ENCODE measurements around the gene HARS2.
A peak's percentile ranks its signal among the peaks of the same experiment; 100 is the strongest.

The HARS2 gene

GRCh38 chr5:140725799-140726471 lies 34.7 kb downstream of the HARS2 start:
- no peak for TF ChIP-seq CTCF (IDR thresholded peaks at IDR 0.05; ENCODE audit: insufficient read depth, low read length, poor library complexity, severe bottlenecking)
- no peaks in the 10 kb centered on the region for H3K36me3 ChIP-seq (ENCODE audit: control insufficient read depth, insufficient read depth, low read length)
- peak overlapping the region; percentile 65 for H3K4me3 ChIP-seq (replicated peaks; ENCODE audit: low read depth, low read length)
- no peaks in the 10 kb centered on the region; the same call in 1 of the 2 replicates for H3K27me3 ChIP-seq (replicated peaks; ENCODE audit: control insufficient read depth, insufficient read depth, low read length)
- peak; percentile 71 for DNase-seq (ENCODE audit: extremely low read depth, insufficient read length)

GRCh38 chr5:140733098-140733497 lies 41.8 kb downstream of the HARS2 start:
- no peak for TF ChIP-seq CTCF (IDR thresholded peaks at IDR 0.05; ENCODE audit: insufficient read depth, low read length, poor library complexity, severe bottlenecking)
- DNase-seq (ENCODE audit: extremely low read depth, insufficient read length) = no peak
- no peak overlapping the region for H3K4me3 ChIP-seq (replicated peaks; ENCODE audit: low read depth, low read length)
- no peaks in the 10 kb centered on the region for H3K27me3 ChIP-seq (replicated peaks; ENCODE audit: control insufficient read depth, insufficient read depth, low read length)
- no peaks in the 10 kb centered on the region for H3K36me3 ChIP-seq (ENCODE audit: control insufficient read depth, insufficient read depth, low read length)

- no peak for DNase-seq (ENCODE audit: extremely low read depth, insufficient read length)
Measured at GRCh38 chr5:140734354-140734753, 43.1 kb downstream of the HARS2 start.

GRCh38 chr5:140737486-140737885 lies 46.2 kb downstream of the HARS2 start:
- Histone ChIP-seq H3K4me3 (replicated peaks; ENCODE audit: low read depth, low read length) (no peak overlapping the region), H3K27me3 (replicated peaks; ENCODE audit: control insufficient read depth, insufficient read depth, low read length) (no peaks in the 10 kb centered on the region), H3K36me3 (ENCODE audit: control insufficient read depth, insufficient read depth, low read length) (no peaks in the 10 kb centered on the region)
- no peak for TF ChIP-seq CTCF (IDR thresholded peaks at IDR 0.05; ENCODE audit: insufficient read depth, low read length, poor library complexity, severe bottlenecking)
- no peak for DNase-seq (ENCODE audit: extremely low read depth, insufficient read length)

More at GRCh38 chr5:140734354-140734753, 43.1 kb downstream of the HARS2 start:
- no peaks in the 10 kb centered on the region for H3K27me3 ChIP-seq (replicated peaks; ENCODE audit: control insufficient read depth, insufficient read depth, low read length)
- H3K4me3 ChIP-seq (replicated peaks; ENCODE audit: low read depth, low read length) = no peak overlapping the region
- H3K36me3 ChIP-seq (ENCODE audit: control insufficient read depth, insufficient read depth, low read length) = no peaks in the 10 kb centered on the region
- peak; percentile 1 for TF ChIP-seq CTCF (IDR thresholded peaks at IDR 0.05; ENCODE audit: insufficient read depth, low read length, poor library complexity, severe bottlenecking)

GRCh38 chr5:140741967-140742366 lies 50.7 kb downstream of the HARS2 start:
- no peak for TF ChIP-seq CTCF (IDR thresholded peaks at IDR 0.05; ENCODE audit: insufficient read depth, low read length, poor library complexity, severe bottlenecking)
- DNase-seq (ENCODE audit: extremely low read depth, insufficient read length) = no peak

More at GRCh38 chr5:140741967-140742366, 50.7 kb downstream of the HARS2 start:
- Histone ChIP-seq H3K4me3 (replicated peaks; ENCODE audit: low read depth, low read length) (no peak overlapping the region), H3K36me3 (ENCODE audit: control insufficient read depth, insufficient read depth, low read length) (no peaks in the 10 kb centered on the region), H3K27me3 (replicated peaks; ENCODE audit: control insufficient read depth, insufficient read depth, low read length) (no peaks in the 10 kb centered on the region)

All from GM06990 (cell line).